Measurements from ENCODE around the gene SLC7A1. TPM values are rescaled to one million over a fixed set of nuclear protein-coding genes. Genes with fewer than 3 reads are reported as not detected.

SLC7A1 gene
- polyA plus RNA-seq, 1 experiment: 43.2 TPM

DNA sequence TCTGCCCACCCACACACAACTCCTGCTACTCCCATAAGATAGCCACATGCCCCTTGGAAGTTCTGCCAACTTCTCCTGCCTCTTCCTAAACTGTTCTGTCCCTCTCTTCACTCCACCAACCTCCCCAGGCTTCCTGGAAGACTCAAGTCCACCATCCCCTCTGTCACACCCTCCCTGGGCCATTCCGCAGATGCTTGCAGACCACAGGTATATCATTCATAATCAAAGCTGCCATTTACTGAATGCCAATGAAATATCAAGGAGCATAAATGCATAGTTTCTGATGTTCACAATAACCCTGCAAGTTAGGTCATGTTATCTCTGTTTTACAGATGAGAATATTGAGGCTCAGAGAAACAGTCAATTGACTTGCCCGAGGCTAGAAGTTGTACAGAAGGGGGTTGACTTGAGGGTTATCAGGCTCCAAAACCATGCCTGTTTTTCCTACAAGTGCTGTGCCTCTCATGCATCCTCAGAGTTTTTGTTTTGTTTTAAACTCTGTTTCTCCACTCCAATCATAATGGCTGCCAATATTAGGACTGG lies 135.6 kb downstream of the SLC7A1 start:
- TF ChIP-seq, protein P1, sequence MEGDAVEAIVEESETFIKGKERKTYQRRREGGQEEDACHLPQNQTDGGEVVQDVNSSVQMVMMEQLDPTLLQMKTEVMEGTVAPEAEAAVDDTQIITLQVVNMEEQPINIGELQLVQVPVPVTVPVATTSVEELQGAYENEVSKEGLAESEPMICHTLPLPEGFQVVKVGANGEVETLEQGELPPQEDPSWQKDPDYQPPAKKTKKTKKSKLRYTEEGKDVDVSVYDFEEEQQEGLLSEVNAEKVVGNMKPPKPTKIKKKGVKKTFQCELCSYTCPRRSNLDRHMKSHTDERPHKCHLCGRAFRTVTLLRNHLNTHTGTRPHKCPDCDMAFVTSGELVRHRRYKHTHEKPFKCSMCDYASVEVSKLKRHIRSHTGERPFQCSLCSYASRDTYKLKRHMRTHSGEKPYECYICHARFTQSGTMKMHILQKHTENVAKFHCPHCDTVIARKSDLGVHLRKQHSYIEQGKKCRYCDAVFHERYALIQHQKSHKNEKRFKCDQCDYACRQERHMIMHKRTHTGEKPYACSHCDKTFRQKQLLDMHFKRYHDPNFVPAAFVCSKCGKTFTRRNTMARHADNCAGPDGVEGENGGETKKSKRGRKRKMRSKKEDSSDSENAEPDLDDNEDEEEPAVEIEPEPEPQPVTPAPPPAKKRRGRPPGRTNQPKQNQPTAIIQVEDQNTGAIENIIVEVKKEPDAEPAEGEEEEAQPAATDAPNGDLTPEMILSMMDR (IDR thresholded peaks at IDR 0.05; ENCODE audit: insufficient read depth, low read depth, low read length): no peak
- no peak overlapping the region for H3K4me3 ChIP-seq (ENCODE audit: low read depth, low read length)
- H3K36me3 ChIP-seq (ENCODE audit: control insufficient read depth, insufficient read depth, low read length): no peaks in the 10 kb centered on the region
- no peak for DNase-seq (ENCODE audit: low read depth)
- peaks cover 14% of the 10 kb centered on the region for H3K27me3 ChIP-seq (ENCODE audit: control insufficient read depth, insufficient read depth, low read length)
- CTCF ChIA-PET: no interaction called here
- POLR2A ChIA-PET: no interaction called here
